ENCODE measurements around the gene CARM1. TPM values are rescaled to one million over a fixed set of nuclear protein-coding genes. Genes with fewer than 3 reads are reported as not detected.
"Not testable (repeated sequence)": the region's sequence is repeated elsewhere in the genome, so short reads cannot be mapped to it uniquely, and the experiment has no call there.

CARM1 gene
- total and polyA plus RNA-seq, 5 donors = 30.8 to 37.2 (median 32.6) TPM

DNA sequence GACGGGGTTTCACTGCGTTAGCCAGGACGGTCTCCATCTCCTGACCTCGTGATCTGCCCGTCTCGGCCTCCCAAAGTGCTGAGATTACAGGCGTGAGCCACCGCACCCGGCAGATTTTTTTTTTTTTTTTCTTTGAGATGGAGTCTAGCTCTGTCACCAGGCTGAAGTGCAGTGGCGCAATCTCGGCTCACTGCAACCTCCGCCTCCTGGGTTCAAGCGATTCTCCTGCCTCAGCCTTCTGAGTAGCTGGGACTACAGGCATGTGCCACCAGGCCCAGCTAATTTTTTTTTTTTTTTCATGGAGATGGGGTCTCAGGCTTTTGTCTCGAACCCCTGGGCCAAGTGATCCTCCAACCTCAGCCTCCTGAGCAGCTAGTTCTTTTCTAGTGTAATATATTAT, 70.3 kb downstream of the CARM1 start:
- H3K27me3 ChIP-seq (ENCODE audit: control insufficient read depth, insufficient read depth); DNase-seq; H3K4me3 ChIP-seq (ENCODE audit: low read length); H3K4me1 ChIP-seq (ENCODE audit: control insufficient read depth, insufficient read depth, low read length); intact Hi-C loops (cut with DNase I); H3K27ac ChIP-seq (ENCODE audit: low read length); H3K9me3 ChIP-seq (ENCODE audit: control insufficient read depth, low read length); ATAC-seq: not testable (repeated sequence)
- WGBS = 80% methylated on average over 14 of the region's 14 CpGs

DNA sequence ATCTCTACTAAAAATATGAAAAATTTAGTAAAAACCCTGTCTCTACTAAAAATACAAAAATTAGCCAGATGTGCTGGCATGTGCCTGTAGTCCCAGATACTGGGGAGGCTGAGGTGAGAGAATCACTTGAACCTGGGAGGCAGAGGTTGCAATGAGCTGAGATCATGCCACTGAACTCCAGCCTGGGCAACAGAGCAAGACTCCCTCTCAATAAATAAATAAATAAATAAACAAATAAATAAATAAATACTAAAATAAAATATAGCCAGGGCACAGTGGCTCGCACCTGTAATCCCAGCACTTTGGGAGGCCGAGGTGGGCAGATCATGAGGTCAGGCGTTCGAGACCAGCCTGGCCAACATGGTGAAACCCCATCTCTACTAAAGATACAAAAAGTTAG, 72.1 kb downstream of the CARM1 start:
- H3K27ac ChIP-seq (ENCODE audit: low read length); DNase-seq; intact Hi-C loops (cut with DNase I); ATAC-seq; H3K4me3 ChIP-seq (ENCODE audit: low read length); H3K9me3 ChIP-seq (ENCODE audit: control insufficient read depth, low read length); H3K4me1 ChIP-seq (ENCODE audit: control insufficient read depth, insufficient read depth, low read length); H3K27me3 ChIP-seq (ENCODE audit: control insufficient read depth, insufficient read depth): not testable (repeated sequence)
- 85% methylated on average over 4 of the region's 4 CpGs for WGBS

DNA sequence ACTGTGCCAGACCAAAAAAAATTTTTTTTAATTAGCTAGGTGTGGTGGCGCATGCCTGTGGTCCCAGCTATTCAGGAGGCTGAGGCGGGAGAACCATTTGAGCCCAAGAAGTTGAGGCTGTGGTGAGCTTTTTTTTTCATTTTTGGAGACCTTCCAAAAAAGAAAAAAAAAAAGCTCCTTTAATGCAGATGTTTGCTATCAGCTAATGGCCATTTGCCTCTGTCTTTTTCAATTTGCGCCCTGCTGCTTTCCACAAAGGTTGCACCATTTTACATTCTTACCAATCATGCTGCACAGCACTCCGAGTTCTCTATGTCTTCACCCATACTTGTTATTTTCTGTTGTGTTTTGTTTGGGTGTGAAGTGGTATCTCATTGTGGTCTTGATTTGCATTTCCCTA, 73.9 kb downstream of the CARM1 start:
- Histone ChIP-seq H3K27me3 (ENCODE audit: control insufficient read depth, insufficient read depth) (no peaks in the 10 kb centered on the region), H3K4me3 (ENCODE audit: low read length) (no peak overlapping the region), H3K4me1 (ENCODE audit: control insufficient read depth, insufficient read depth, low read length) (no peaks in the 10 kb centered on the region), H3K27ac (ENCODE audit: low read length) (no peak overlapping the region), H3K9me3 (ENCODE audit: control insufficient read depth, low read length) (no peaks in the 10 kb centered on the region)
- no peak for ATAC-seq
- intact Hi-C loops (cut with DNase I) = no loop called here
- DNase-seq = peak in 1 of 3 donors; percentile 2
- WGBS = 92% methylated on average over 4 of the region's 4 CpGs

DNA sequence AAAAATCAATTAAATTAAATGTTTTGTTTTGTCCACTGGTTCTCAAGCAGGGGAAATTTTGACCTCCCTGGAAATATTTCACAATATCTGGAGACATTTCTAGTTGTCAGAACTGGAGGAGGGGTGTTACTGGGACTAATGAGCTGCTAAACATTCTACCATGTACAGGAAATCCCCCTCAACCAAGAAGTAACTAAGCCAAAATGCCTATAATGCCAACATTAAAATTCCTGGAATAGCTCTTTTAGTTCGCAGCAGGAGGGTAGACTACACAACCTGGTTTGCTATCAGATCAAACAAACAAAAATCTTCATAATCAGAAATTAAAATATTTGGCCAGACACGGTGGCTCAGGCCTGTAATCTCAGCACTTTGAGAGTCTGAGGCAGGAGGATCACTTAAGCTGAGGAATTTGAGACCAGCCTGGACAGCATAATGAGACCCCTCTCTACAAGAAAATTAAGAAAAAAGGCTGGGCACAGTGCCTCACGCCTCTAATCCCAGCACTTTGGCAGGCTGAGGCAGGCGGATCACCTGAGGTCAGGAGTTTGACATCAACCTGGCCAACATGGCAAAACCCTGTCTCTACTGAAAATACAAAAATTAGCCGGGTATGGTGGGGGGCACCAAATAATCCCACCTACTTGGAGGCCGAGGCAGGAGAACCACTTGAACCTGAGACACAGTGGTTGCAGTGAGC, 75.8 kb downstream of the CARM1 start:
- H3K9me3 ChIP-seq (ENCODE audit: control insufficient read depth, low read length) = no peaks in the 10 kb centered on the region
- no peak overlapping the region for H3K4me3 ChIP-seq (ENCODE audit: low read length)
- no peaks in the 10 kb centered on the region for H3K27me3 ChIP-seq (ENCODE audit: control insufficient read depth, insufficient read depth)
- no peak overlapping the region for H3K27ac ChIP-seq (ENCODE audit: low read length)
- intact Hi-C loops (cut with DNase I) = no loop called here
- no peaks in the 10 kb centered on the region for H3K4me1 ChIP-seq (ENCODE audit: control insufficient read depth, insufficient read depth, low read length)
- DNase-seq = peak in 1 of 3 donors; percentile 16
- ATAC-seq = no peak
- 80% methylated on average over 6 of the region's 6 CpGs for WGBS

DNA sequence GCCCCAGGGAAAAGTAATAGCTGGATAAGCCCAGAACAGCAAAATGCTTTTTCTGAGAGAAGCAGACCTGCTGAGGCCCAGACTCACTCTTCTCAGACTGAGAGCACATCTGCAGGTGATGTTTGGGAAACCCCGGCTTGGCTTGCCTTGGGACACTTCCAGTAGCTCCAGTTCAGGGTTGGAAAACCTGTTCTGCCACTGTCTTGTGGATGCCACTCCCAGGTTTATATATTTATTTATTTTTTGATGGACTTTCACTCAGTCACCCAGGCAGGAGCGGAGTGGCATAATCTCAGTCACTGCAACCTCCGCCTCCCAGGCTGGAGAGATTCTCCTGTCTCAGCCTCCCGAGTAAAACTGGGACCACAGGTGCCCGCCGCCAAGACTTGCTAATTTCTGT, 81.5 kb downstream of the CARM1 start:
- Histone ChIP-seq H3K27me3 (ENCODE audit: control insufficient read depth, insufficient read depth) (no peaks in the 10 kb centered on the region), H3K4me1 (ENCODE audit: control insufficient read depth, insufficient read depth, low read length) (no peaks in the 10 kb centered on the region), H3K27ac (ENCODE audit: low read length) (no peak overlapping the region), H3K4me3 (ENCODE audit: low read length) (no peak overlapping the region), H3K9me3 (ENCODE audit: control insufficient read depth, low read length) (no peaks in the 10 kb centered on the region)
- ATAC-seq (no peak), DNase-seq (peak in 1 of 3 donors; percentile 0)
- WGBS = 94% methylated on average over 6 of the region's 6 CpGs
- intact Hi-C loops (cut with DNase I) = no loop called here

DNA sequence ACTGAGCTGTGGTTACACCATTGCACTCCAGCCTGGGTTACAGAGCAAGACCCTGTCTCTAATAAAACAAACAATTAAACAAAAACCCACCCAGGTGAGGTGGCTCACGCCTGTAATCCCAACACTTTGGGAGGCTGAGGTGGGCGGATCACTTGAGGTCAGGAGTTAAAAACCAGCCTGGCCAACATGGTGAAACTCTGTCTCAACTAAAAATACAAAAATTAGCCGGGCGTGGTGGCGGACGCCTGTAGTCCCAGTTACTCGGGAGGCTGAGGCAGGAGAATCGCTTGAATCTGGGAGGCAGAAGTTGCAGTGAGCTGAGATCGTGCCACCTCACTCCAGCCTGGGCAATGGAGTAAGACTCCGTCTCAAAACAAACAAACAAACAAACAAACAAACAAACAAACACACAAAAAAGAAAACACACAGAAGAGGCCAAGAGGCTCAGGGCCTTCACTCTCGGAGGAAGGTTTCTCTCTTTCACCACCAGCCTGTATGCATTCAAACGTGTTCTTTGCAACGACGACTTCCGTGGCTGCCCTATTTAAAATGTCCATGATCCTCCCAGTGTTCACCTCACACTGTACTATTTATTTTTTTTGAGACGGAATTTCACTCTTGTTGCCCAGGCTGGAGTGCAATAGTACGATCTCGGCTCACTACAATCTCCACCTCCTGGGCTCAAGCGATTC, 88.1 kb downstream of the CARM1 start:
- H3K27me3 ChIP-seq (ENCODE audit: control insufficient read depth, insufficient read depth); H3K27ac ChIP-seq (ENCODE audit: low read length); intact Hi-C loops (cut with DNase I); H3K4me1 ChIP-seq (ENCODE audit: control insufficient read depth, insufficient read depth, low read length); ATAC-seq; H3K4me3 ChIP-seq (ENCODE audit: low read length); H3K9me3 ChIP-seq (ENCODE audit: control insufficient read depth, low read length): not testable (repeated sequence)
- 97% methylated on average over 19 of the region's 19 CpGs for whole genome bisulfite sequencing
- peak in 1 of 3 donors; percentile 24 for DNase-seq

DNA sequence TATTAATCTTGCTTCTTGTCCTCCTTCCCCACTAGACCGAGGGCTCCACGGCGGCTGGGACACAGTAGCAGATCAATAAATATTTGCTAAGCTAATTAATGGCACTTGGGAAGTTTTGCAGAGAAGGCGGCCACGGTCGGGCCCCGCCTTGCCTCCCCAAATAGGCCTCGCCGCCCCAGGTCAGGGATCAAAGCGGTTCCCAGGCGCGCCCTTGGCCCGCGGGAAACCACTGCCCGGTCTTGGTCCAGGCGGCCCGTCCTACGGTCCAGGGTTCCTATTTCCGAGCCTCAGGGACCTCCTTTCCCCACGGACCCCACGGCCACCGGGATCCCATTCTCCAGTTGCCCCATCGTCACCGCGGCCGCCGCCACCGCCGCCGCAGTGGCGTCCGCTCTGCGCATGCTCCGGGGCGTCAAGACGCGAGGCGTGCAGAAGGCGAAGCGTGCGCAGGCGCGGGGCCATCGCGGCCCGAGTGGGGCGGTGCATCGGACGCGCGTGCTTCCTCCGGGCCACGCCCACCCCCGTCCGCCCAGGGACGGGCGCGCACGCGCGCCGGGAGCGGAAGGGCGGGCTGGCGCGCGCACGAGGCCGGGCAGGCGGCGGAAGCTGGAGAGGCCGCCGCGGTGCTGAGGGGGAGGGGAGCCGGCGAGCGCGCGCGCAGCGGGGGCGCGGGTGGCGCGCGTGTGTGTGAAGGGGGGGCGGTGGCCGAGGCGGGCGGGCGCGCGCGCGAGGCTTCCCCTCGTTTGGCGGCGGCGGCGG, 89.1 kb downstream of the CARM1 start, which contains the start of gene SMARCA4:
TSS of gene SMARCA4 (plus strand) at position 717 of the 759 bp plus-strand sequence. CDS start 23,122 bp downstream, outside the sequence.
- Histone ChIP-seq H3K27me3 (ENCODE audit: control insufficient read depth, insufficient read depth) (no peaks in the 10 kb centered on the region), H3K27ac (ENCODE audit: low read length) (peak within 1 kb of the TSS; percentile 91), H3K9me3 (ENCODE audit: control insufficient read depth, low read length) (no peaks in the 10 kb centered on the region), H3K4me1 (ENCODE audit: control insufficient read depth, insufficient read depth, low read length) (peaks cover 3% of the 10 kb centered on the region), H3K4me3 (ENCODE audit: low read length) (peak within 1 kb of the TSS; percentile 96)
- DNase-seq (peak; percentile 98 to 100 (median 99)), ATAC-seq (peak; percentile 97)
- intact Hi-C loops (cut with DNase I) = no loop called here
- 1% methylated on average over 100 of the region's 100 CpGs for WGBS

DNA sequence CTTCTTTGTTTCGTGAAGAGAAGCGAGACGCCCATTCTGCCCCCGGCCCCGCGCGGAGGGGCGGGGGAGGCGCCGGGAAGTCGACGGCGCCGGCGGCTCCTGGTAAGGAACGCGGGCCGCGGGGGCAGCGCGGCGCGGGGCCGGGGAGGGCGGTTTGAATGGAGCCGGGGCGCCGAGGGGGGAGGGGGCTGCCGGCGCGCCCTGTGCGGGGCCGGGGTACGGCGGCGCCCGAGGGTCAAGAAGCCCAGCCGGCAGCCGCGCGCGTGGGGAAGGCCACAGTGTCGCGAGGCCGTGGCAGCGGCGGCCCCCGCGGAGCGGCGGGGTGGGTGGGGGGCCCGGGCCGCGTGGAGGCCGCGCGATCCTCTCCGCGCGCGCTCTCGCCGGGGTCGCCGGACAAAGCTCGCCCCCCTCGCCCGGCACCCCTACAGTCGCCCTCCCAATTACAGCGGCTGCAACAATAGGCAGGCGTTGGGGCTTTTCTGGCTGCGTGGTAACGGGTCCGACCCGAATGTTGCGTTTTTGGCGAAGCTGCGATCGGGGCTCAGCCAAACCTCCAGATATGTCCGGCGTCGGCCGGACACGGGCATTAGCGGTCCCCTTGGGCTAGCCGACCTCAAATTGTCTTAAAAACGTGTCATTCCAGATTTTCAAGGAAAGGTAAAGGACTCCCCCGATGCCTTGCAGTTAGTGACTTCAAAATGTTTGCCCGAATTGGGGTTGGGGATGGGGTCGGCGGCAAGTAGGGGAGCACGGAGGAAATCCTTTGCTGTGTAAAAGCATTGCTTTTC, 89.9 kb downstream of the CARM1 start:
- ATAC-seq (peak; percentile 37 to 47), DNase-seq (peak in 1 of 3 donors; percentile 36)
- H3K9me3 ChIP-seq (ENCODE audit: control insufficient read depth, low read length) = no peaks in the 10 kb centered on the region
- no peaks in the 10 kb centered on the region for H3K27me3 ChIP-seq (ENCODE audit: control insufficient read depth, insufficient read depth)
- intact Hi-C loops (cut with DNase I) = no loop called here
- under 1% methylated on average over 92 of the region's 92 CpGs for WGBS
- peak overlapping the region; percentile 96 for H3K4me3 ChIP-seq (ENCODE audit: low read length)
- H3K27ac ChIP-seq (ENCODE audit: low read length) = peak overlapping the region; percentile 91
- H3K4me1 ChIP-seq (ENCODE audit: control insufficient read depth, insufficient read depth, low read length) = peaks cover 3% of the 10 kb centered on the region

DNA sequence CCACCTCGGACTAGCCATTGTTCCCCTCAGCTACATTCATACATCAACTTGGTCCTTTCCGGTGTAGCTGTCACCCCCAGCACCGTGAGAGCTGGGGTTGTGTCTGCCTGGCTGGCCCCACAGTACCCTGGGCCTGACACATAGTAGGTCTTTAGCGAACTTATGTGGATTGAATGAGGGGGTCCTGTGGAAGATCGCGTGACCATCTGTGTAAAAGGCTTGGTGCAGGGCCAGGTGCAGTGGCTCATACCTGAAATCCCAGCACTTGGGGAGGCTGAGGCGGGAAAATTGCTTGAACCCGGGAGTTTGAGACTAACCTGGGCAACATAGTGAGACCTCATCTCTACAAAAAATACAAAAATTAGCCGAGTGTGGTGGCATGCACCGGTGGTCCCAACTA, 91.5 kb downstream of the CARM1 start:
- WGBS = 86% methylated on average over 10 of the region's 10 CpGs
- no peaks in the 10 kb centered on the region for H3K9me3 ChIP-seq (ENCODE audit: control insufficient read depth, low read length)
- H3K27me3 ChIP-seq (ENCODE audit: control insufficient read depth, insufficient read depth) = no peaks in the 10 kb centered on the region
- no peak overlapping the region for H3K27ac ChIP-seq (ENCODE audit: low read length)
- DNase-seq = peak in 1 of 3 donors; percentile 34
- intact Hi-C loops (cut with DNase I) = no loop called here
- no peak for ATAC-seq
- no peak overlapping the region for H3K4me3 ChIP-seq (ENCODE audit: low read length)
- H3K4me1 ChIP-seq (ENCODE audit: control insufficient read depth, insufficient read depth, low read length) = peaks cover 3% of the 10 kb centered on the region

DNA sequence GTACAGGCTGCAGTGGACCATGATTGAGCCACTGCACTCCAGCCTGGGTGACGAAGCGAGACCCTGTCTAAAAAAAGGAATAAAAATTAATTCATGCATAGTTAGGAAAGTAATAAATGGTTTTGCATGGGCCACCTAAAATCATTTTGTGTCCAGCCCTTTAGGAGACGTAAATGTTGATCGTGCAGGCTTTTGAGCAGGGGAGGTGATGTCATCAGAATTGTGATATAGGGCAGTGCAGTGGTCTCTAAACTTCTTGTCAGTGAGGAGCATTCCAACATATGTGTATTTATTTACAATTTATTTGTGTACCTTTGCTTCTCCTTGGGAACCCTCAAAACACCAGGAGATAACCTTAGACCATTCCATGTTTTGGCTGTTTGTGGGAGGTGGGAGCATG, 92.5 kb downstream of the CARM1 start:
- intact Hi-C loops (cut with DNase I) = no loop called here
- DNase-seq = no peak
- peaks cover 7% of the 10 kb centered on the region for H3K4me1 ChIP-seq (ENCODE audit: control insufficient read depth, insufficient read depth, low read length)
- no peak for ATAC-seq
- H3K27me3 ChIP-seq (ENCODE audit: control insufficient read depth, insufficient read depth) = no peaks in the 10 kb centered on the region
- 74% methylated on average over 4 of the region's 4 CpGs for WGBS
- no peak overlapping the region for H3K27ac ChIP-seq (ENCODE audit: low read length)
- no peak overlapping the region for H3K4me3 ChIP-seq (ENCODE audit: low read length)
- no peaks in the 10 kb centered on the region for H3K9me3 ChIP-seq (ENCODE audit: control insufficient read depth, low read length)

Data from right cardiac atrium (tissue), 5 donors.